ENCODE measurements around the gene FGF4. TPM values are rescaled to one million over a fixed set of nuclear protein-coding genes. Genes with fewer than 3 reads are reported as not detected.

FGF4 gene, protein sequence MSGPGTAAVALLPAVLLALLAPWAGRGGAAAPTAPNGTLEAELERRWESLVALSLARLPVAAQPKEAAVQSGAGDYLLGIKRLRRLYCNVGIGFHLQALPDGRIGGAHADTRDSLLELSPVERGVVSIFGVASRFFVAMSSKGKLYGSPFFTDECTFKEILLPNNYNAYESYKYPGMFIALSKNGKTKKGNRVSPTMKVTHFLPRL
- polyA plus RNA-seq = under 1 TPM in 2 of 4 donors, not detected in 2; 0.01 to 0.03 TPM
- long read RNA-seq, donor 1 = 0 reads
- long read RNA-seq, donor 2 = 0 reads
- long read RNA-seq, donor 3 = 0 reads
- long read RNA-seq, donor 4 = 0 reads
- long read RNA-seq, donor 5 = 0 reads
- long read RNA-seq, donor 6 = 0 reads
- long read RNA-seq, donor 7 = 0 reads
- long read RNA-seq, donor 8 = 0 reads
- long read RNA-seq, donor 9 = 0 reads
- long read RNA-seq, donor 10 = 0 reads

DNA sequence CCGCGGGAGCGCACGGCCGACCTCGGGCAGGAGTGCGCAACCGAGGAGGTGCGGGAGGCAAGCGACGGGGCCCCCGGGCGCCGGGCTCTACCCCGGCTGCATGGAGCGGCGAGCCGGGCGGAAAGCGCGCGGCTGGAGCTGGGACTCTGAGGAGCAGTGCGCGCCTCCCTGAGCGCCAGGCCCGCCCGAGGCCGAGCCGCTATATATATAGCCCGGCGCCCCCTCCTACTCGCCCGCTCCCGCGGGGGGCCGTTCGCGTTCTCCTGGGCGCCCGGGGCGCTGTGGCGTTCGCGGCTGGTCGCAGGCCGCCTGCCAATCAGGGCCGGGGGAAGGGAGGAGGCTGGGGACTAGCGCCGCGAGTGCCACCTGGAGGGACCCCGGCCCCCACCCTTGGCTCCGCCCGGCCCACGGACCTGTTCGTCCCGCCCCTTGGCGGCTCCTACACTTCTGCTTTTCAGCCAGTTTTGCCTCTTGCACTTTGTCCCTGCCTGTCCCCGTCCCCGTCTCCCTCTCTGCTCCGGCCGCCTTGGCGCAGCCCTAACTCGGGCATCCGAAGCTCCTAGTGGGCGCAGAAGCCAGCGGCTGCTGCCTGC lies at the start of gene FGF4:
Gene FGF4 (minus strand): TSS at position 179 of the 593 bp plus-strand sequence. CDS start 257 bp downstream, outside the sequence.
- H3K36me3 ChIP-seq (ENCODE audit: control insufficient read depth in 3 of 3, insufficient read depth in 2 of 3, low read depth in 1 of 3, low read length in 3 of 3) = no peaks in the 10 kb centered on the region
- H3K4me1 ChIP-seq (ENCODE audit: control insufficient read depth in 3 of 3, insufficient read depth in 2 of 3, low read depth in 1 of 3, low read length in 2 of 3) = no peaks in the 10 kb centered on the region
- WGBS, 3 donors = 2% methylated on average over 33 to 66 of the region's 66 CpGs
- H3K9me3 ChIP-seq (ENCODE audit: control insufficient read depth in 2 of 2, insufficient read depth in 1 of 2, low read depth in 1 of 2, low read length in 1 of 2) = no peaks in the 10 kb centered on the region
- DNase-seq (peak in 1 of 2 donors; percentile 9), FAIRE-seq (no peak)
- H3K4me3 ChIP-seq (ENCODE audit: low read depth in 1 of 3, low read length in 3 of 3) = no peak within 1 kb of the TSS
- H3K27ac ChIP-seq (ENCODE audit: low read depth in 1 of 3, low read length in 2 of 3) = no peak within 1 kb of the TSS
- H3K27me3 ChIP-seq (ENCODE audit: control insufficient read depth in 3 of 3, insufficient read depth in 3 of 3, low read length in 3 of 3) = peaks cover 13 to 76% (median 39%) of the 10 kb centered on the region in 3 donors

DNA sequence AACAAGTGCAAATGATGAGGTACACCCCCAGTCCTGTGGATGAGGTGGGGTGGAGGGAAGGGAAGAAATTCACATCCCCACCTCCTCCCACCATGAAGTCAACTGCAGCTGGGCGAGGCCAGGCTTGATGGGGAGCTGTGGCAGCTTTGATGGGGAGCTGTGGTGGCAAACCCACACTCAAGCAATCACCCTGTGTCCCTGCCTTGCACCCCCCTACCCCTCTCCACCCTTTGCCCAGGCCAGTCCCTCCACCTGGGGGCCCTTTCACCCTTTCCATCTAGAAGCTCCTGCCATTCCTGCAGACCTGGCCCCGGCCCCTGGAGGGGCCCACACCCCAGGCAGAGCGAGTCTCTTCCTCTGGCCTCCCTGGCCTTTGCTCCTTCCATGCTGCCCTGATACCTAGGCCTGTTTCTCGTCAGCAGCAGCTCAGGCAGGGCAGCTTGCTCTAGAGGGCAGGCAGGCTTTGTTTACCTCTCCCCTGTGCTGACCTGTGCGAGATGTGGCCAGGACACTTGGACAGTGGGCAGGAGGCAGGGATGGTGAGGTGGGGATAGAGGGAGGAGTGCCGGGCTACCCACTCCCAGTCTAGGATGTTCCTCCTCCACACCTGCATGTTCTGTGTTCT lies 48.6 kb upstream of the FGF4 start:
- Histone ChIP-seq H3K9me3 (ENCODE audit: control insufficient read depth in 2 of 2, insufficient read depth in 1 of 2, low read depth in 1 of 2, low read length in 1 of 2) (peaks cover 0 to 11% of the 10 kb centered on the region in 2 donors), H3K4me1 (ENCODE audit: control insufficient read depth in 3 of 3, insufficient read depth in 2 of 3, low read depth in 1 of 3, low read length in 2 of 3) (peaks cover 0 to 30% (median 1%) of the 10 kb centered on the region in 3 donors), H3K4me3 (ENCODE audit: low read depth in 1 of 3, low read length in 3 of 3) (no peak overlapping the region), H3K27me3 (ENCODE audit: control insufficient read depth in 3 of 3, insufficient read depth in 3 of 3, low read length in 3 of 3) (peaks cover 5 to 36% (median 15%) of the 10 kb centered on the region in 3 donors), H3K36me3 (ENCODE audit: control insufficient read depth in 3 of 3, insufficient read depth in 2 of 3, low read depth in 1 of 3, low read length in 3 of 3) (peaks cover 0 to 2% (median 0%) of the 10 kb centered on the region in 3 donors), H3K27ac (ENCODE audit: low read depth in 1 of 3, low read length in 2 of 3) (no peak overlapping the region)
- DNase-seq (peak in 1 of 2 donors; percentile 61), FAIRE-seq (no peak)
- 60 to 67% (median 66%) methylated on average over 6 of the region's 6 CpGs for WGBS, 3 donors

DNA sequence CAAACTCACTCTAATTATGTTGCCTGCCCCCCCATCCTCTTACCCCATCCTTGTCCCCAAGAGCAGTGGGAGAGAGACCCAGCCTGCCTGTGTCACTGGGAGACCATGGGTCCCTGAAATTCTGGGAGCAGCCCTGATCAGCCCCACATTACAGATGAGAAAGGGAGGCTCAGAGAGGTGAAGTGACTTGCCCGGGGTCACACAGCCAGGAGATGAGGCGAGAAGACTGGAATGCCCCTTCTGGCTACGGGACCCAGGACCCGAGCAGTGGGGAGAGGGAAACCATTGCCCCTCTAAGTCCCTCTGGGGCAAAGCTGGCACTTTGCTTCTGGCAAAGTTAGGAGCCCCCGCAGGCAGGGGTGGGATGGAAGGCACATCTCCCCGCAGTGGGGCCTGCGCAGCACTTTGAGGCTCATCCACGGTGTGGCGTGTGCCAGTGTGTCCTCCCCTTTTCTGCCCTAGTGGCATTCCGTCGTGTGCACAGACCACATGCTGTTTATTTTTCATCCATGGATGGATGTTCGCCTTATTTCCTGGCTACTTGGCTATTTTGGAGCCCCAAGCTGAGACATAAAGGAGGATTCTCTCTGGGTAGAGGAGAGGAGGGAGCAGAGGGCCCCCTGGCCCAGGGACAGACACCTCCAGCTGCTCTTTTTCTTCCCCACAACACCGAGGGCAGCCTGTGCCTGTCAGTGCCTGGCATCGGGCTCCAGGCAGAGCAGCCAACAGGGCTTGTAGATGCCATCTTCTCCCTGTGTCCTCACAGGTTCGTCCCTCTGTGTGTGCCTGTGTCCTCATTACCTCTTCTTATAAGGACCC lies 47.7 kb upstream of the FGF4 start:
- H3K4me3 ChIP-seq (ENCODE audit: low read depth in 1 of 3, low read length in 3 of 3) = no peak overlapping the region
- no peaks in the 10 kb centered on the region for H3K36me3 ChIP-seq (ENCODE audit: control insufficient read depth in 3 of 3, insufficient read depth in 2 of 3, low read depth in 1 of 3, low read length in 3 of 3)
- H3K9me3 ChIP-seq (ENCODE audit: control insufficient read depth in 2 of 2, insufficient read depth in 1 of 2, low read depth in 1 of 2, low read length in 1 of 2) = peaks cover 0 to 7% of the 10 kb centered on the region in 2 donors
- H3K4me1 ChIP-seq (ENCODE audit: control insufficient read depth in 3 of 3, insufficient read depth in 2 of 3, low read depth in 1 of 3, low read length in 2 of 3) = peaks cover 0 to 25% (median 0%) of the 10 kb centered on the region in 3 donors
- FAIRE-seq (no peak), DNase-seq (no peak)
- 73 to 77% (median 75%) methylated on average over 14 to 15 of the region's 15 CpGs for WGBS, 3 donors
- H3K27ac ChIP-seq (ENCODE audit: low read depth in 1 of 3, low read length in 2 of 3) = no peak overlapping the region
- peaks cover 12 to 41% (median 17%) of the 10 kb centered on the region in 3 donors for H3K27me3 ChIP-seq (ENCODE audit: control insufficient read depth in 3 of 3, insufficient read depth in 3 of 3, low read length in 3 of 3)

DNA sequence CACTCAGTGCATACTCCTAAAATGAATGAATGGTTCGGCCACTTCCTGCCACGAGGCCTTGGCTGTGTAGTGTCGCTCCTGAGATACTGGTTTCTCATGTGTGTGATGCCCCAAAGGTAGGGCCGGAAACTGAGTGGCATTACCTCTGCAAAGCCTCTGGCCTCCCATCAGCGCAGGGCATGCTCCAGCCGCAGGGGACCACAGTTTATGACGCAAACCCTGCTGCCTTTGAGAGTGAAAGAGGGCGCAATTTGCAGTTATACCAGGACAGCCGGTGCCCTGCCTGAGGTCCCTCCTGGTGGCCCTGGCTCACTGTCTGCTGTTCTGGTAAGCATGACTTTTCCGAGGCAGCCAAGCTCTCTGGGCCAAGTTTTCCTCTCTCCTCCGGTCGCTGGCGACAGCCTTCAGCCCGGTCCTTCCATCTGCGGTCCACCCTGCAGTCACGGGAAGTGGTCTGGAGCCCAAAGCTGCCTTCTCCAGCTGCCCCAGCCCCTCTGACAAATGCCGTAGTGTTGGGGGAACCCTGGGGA lies 46.4 kb upstream of the FGF4 start:
- WGBS, 3 donors = 76 to 77% (median 77%) methylated on average over 16 to 17 of the region's 17 CpGs
- H3K36me3 ChIP-seq (ENCODE audit: control insufficient read depth in 3 of 3, insufficient read depth in 2 of 3, low read depth in 1 of 3, low read length in 3 of 3) = no peaks in the 10 kb centered on the region
- peaks cover 0 to 25% (median 0%) of the 10 kb centered on the region in 3 donors for H3K4me1 ChIP-seq (ENCODE audit: control insufficient read depth in 3 of 3, insufficient read depth in 2 of 3, low read depth in 1 of 3, low read length in 2 of 3)
- DNase-seq = no peak
- no peak for FAIRE-seq
- no peak overlapping the region for H3K27ac ChIP-seq (ENCODE audit: low read depth in 1 of 3, low read length in 2 of 3)
- no peaks in the 10 kb centered on the region for H3K9me3 ChIP-seq (ENCODE audit: control insufficient read depth in 2 of 2, insufficient read depth in 1 of 2, low read depth in 1 of 2, low read length in 1 of 2)
- H3K27me3 ChIP-seq (ENCODE audit: control insufficient read depth in 3 of 3, insufficient read depth in 3 of 3, low read length in 3 of 3) = peaks cover 23 to 54% (median 30%) of the 10 kb centered on the region in 3 donors
- H3K4me3 ChIP-seq (ENCODE audit: low read depth in 1 of 3, low read length in 3 of 3) = no peak overlapping the region

DNA sequence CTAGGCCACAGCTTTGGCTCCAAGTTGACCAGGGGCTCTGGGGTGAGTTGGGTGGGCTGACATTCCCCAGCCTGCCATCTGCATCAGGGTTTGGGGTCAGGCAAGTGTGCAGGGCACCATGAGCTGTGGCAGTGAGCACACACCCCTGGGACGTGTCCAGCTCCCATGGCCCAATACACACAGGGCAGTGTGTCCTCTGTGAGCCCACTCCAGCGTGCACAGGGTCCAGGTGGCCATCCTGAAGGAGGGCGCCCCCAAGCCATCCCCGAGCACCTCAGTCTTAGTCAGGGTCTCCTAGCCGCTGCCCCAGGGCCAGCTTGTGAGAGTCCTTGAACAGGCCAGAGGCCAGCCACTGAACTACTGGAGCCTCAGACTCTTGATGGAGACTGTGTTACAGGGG lies 45.3 kb upstream of the FGF4 start:
- DNase-seq (no peak), FAIRE-seq (no peak)
- WGBS, 3 donors = 80 to 87% (median 84%) methylated on average over 5 of the region's 5 CpGs
- Histone ChIP-seq H3K36me3 (ENCODE audit: control insufficient read depth in 3 of 3, insufficient read depth in 2 of 3, low read depth in 1 of 3, low read length in 3 of 3) (no peaks in the 10 kb centered on the region), H3K9me3 (ENCODE audit: control insufficient read depth in 2 of 2, insufficient read depth in 1 of 2, low read depth in 1 of 2, low read length in 1 of 2) (no peaks in the 10 kb centered on the region), H3K27ac (ENCODE audit: low read depth in 1 of 3, low read length in 2 of 3) (no peak overlapping the region), H3K4me3 (ENCODE audit: low read depth in 1 of 3, low read length in 3 of 3) (no peak overlapping the region), H3K4me1 (ENCODE audit: control insufficient read depth in 3 of 3, insufficient read depth in 2 of 3, low read depth in 1 of 3, low read length in 2 of 3) (peaks cover 0 to 23% (median 0%) of the 10 kb centered on the region in 3 donors), H3K27me3 (ENCODE audit: control insufficient read depth in 3 of 3, insufficient read depth in 3 of 3, low read length in 3 of 3) (peaks cover 29 to 65% (median 40%) of the 10 kb centered on the region in 3 donors)

DNA sequence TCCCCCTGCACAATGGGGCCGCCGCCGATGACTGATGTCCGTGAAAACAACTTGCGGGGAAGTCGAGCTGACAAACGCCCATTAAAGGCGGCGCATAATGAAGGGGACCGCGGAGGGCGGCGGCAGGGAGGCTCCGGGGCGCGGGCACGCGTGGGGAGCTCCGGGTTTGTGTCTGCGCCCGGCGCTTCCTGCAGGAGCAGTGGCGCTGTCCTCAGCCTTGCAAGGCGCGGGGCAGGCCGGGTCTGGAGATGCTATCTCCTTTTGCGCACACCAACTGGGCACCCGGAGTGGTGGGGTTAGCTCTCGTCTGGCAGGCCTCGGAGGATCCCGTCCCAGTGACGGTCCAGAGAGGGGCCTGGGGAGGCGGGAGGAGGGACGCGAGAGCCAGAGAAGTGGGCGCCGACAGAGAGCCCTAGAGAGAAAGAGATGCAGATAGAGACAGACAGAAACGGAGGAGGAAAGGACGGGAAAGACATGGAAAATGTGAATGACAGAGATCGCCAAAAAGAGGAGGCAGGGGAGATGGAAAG lies 44.5 kb upstream of the FGF4 start:
- whole genome bisulfite sequencing, 3 donors = 4 to 8% (median 7%) methylated on average over 38 to 40 of the region's 40 CpGs

DNA sequence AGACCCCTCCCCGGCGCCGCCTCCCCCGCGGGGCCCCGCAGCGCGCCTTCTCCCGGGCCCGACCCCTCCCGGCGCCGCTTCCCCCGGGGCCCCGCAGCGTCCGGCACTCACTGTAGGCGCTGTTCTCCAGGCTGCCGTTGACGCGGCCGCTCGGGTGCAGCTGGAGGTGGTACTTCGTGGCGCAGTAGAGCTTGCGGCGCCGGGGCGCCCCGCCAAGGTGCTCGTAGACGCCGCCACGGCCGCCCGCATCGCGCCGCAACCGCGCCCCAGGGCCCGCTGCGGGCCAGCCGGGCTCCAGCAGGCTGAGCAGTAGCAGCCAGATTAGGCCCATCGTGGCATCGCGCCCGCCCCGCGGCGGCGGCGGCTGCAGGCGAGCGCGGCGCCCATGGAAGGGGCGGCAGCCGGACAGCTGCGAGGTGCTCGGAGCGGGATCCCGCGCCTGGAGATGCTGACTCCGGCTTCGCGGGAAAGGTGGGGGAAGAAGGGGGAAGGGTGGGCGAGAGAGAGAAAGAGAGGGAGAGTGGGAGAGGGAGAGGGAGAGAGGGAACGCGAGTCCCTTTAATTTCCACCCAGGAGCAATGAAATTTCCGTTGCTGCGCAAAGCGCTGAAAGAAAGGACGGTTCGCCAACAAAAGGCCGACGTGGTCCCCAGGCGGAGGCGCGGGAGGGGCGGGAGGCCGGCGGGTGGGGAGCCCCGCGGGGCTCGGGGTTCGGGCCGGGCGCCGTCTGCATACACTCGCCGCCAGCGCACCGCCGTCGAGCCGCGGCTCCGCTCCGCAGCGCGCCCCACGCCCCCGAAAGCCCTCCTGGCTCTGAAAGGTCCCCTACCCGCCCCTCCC lies 43.7 kb upstream of the FGF4 start, which contains the start of gene FGF3:
Gene FGF3 (minus strand): TSS at position 814 of the 839 bp plus-strand sequence. CDS start 483 bp downstream, at position 331.
- H3K4me3 ChIP-seq (ENCODE audit: low read depth in 1 of 3, low read length in 3 of 3) = no peak within 1 kb of the TSS
- H3K36me3 ChIP-seq (ENCODE audit: control insufficient read depth in 3 of 3, insufficient read depth in 2 of 3, low read depth in 1 of 3, low read length in 3 of 3) = no peaks in the 10 kb centered on the region
- DNase-seq = peak in 1 of 2 donors; percentile 32
- H3K27ac ChIP-seq (ENCODE audit: low read depth in 1 of 3, low read length in 2 of 3) = no peak within 1 kb of the TSS
- FAIRE-seq = no peak
- peaks cover 0 to 8% (median 0%) of the 10 kb centered on the region in 3 donors for H3K4me1 ChIP-seq (ENCODE audit: control insufficient read depth in 3 of 3, insufficient read depth in 2 of 3, low read depth in 1 of 3, low read length in 2 of 3)
- H3K27me3 ChIP-seq (ENCODE audit: control insufficient read depth in 3 of 3, insufficient read depth in 3 of 3, low read length in 3 of 3) = peaks cover 29 to 79% (median 42%) of the 10 kb centered on the region in 3 donors
- 3 to 5% (median 4%) methylated on average over 51 to 105 of the region's 105 CpGs for WGBS, 3 donors
- H3K9me3 ChIP-seq (ENCODE audit: control insufficient read depth in 2 of 2, insufficient read depth in 1 of 2, low read depth in 1 of 2, low read length in 1 of 2) = no peaks in the 10 kb centered on the region

More for the DNA sequence above, 44.5 kb upstream of the FGF4 start:
- no peaks in the 10 kb centered on the region for H3K9me3 ChIP-seq (ENCODE audit: control insufficient read depth in 2 of 2, insufficient read depth in 1 of 2, low read depth in 1 of 2, low read length in 1 of 2)
- peaks cover 29 to 72% (median 40%) of the 10 kb centered on the region in 3 donors for H3K27me3 ChIP-seq (ENCODE audit: control insufficient read depth in 3 of 3, insufficient read depth in 3 of 3, low read length in 3 of 3)
- FAIRE-seq (no peak), DNase-seq (no peak)
- H3K4me1 ChIP-seq (ENCODE audit: control insufficient read depth in 3 of 3, insufficient read depth in 2 of 3, low read depth in 1 of 3, low read length in 2 of 3) = peaks cover 0 to 15% (median 0%) of the 10 kb centered on the region in 3 donors
- no peaks in the 10 kb centered on the region for H3K36me3 ChIP-seq (ENCODE audit: control insufficient read depth in 3 of 3, insufficient read depth in 2 of 3, low read depth in 1 of 3, low read length in 3 of 3)
- no peak overlapping the region for H3K4me3 ChIP-seq (ENCODE audit: low read depth in 1 of 3, low read length in 3 of 3)
- H3K27ac ChIP-seq (ENCODE audit: low read depth in 1 of 3, low read length in 2 of 3) = no peak overlapping the region

Data from small intestine (tissue), 16 donors.